Esophagus muscularis mucosa (tissue), 3 donors: Measurements from ENCODE around the gene OR8B8.

ENCODE experiments used
- POLR2A ChIP-seq: fragments of 450-650 bp; IDR thresholded peaks from one replicate; pipeline ENCODE4 v1.6.1; 2017; ENCODE audit warnings: antibody characterized with exemption, moderate library complexity, mild to moderate bottlenecking, low read depth
- POLR2AphosphoS5 ChIP-seq, 2 donors: sonication (generic); formaldehyde crosslinking; IDR thresholded peaks; one replicate each; pipeline ENCODE4 v1.6.1; 2017; ENCODE audit warnings: antibody characterized with exemption in 2 of 2
- TF ChIP-seq, protein P1 (sequence below), 3 experiments: fragments of 200-600 bp in 2 of 3; fragments of 450-650 bp in 1 of 3; sonication (generic) in 2 of 3; IDR thresholded peaks; one replicate each; pipeline ENCODE4 v1.5.1; 2017 to 2019; ENCODE audit warnings: antibody characterized with exemption in 3 of 3, mild to moderate bottlenecking in 2 of 3, moderate library complexity in 1 of 3

DNA sequence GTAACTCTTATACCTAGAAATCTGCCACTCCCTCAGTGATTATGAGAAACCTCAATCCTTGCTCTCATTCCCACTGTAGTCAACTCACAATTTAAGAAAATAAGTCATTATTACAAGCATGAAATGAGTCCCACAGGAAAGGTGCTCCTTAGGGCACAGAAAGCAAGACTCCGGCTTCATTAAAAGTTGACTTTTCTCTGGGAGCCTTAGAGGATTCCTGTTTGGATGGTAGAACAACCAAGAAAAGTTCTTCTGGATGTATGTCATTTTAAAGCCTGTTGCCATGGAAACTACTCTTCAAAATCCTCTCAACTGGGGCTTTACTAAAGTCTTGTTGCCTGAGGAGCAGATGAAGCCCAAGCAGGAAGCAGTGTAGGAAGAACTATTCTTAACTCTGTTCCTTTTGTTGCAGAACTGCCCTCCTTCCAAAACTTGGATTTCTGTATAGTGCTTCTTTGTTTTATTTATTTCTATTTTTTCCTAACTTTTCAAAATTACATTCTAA lies at the start of gene OR8B8:
- TF ChIP-seq, protein P1, sequence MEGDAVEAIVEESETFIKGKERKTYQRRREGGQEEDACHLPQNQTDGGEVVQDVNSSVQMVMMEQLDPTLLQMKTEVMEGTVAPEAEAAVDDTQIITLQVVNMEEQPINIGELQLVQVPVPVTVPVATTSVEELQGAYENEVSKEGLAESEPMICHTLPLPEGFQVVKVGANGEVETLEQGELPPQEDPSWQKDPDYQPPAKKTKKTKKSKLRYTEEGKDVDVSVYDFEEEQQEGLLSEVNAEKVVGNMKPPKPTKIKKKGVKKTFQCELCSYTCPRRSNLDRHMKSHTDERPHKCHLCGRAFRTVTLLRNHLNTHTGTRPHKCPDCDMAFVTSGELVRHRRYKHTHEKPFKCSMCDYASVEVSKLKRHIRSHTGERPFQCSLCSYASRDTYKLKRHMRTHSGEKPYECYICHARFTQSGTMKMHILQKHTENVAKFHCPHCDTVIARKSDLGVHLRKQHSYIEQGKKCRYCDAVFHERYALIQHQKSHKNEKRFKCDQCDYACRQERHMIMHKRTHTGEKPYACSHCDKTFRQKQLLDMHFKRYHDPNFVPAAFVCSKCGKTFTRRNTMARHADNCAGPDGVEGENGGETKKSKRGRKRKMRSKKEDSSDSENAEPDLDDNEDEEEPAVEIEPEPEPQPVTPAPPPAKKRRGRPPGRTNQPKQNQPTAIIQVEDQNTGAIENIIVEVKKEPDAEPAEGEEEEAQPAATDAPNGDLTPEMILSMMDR (IDR thresholded peaks at IDR 0.05) = no peak
- TF ChIP-seq POLR2A = no peak
- TF ChIP-seq POLR2AphosphoS5 (IDR thresholded peaks at IDR 0.05) = no peak
